Activated T-helper 2 cell treated with anti-CD3 and anti-CD28 coated beads, Interferon-gamma antibody, Interleukin-2, Interleukin-4, amounts not matched to agents 10 μg/mL and 5 μg/mL and 100 μg/mL, durations not matched to agents 14 hours and 24 hours and 36 hours (primary cell): ENCODE data around the gene KRCC1. TPM values are rescaled to one million over a fixed set of nuclear protein-coding genes. Genes with fewer than 3 reads are reported as not detected.
"Not testable (repeated sequence)": the region's sequence is repeated elsewhere in the genome, so short reads cannot be mapped to it uniquely, and the experiment has no call there.

ENCODE experiments used
- DNase-seq: peaks from one replicate; pipeline ENCODE4 v3.0.0; 2021; ENCODE audit warnings: low spot score
- H3K27ac Mint-ChIP-seq: one replicate; pipeline ENCODE4 v1.8.0; 2021; ENCODE audit warnings: mixed read lengths
- H3K27me3 Mint-ChIP-seq: one replicate; pipeline ENCODE4 v1.8.0; 2021; ENCODE audit warnings: low read depth, mixed read lengths
- H3K36me3 Mint-ChIP-seq: one replicate; pipeline ENCODE4 v1.8.0; 2021; ENCODE audit warnings: low read depth, mixed read lengths
- H3K4me1 Mint-ChIP-seq: one replicate; pipeline ENCODE4 v1.8.0; 2021; ENCODE audit warnings: low read depth, mixed read lengths
- H3K4me3 Mint-ChIP-seq: one replicate; pipeline ENCODE4 v1.8.0; 2021; ENCODE audit warnings: low read depth, mild to moderate bottlenecking, moderate library complexity, mixed read lengths
- H3K9me3 Mint-ChIP-seq: one replicate; pipeline ENCODE4 v1.8.0; 2021; ENCODE audit warnings: mixed read lengths
- intact Hi-C: fragments of 100-400 bp; cut with micrococcal nuclease; formaldehyde crosslinking; loops from one replicate; pipeline ENCODE4 v1.15.1; 2023
- total RNA-seq: library from RNA; stranded (reverse); gene quantifications from 2 replicates; pipeline ENCODE4 v1.2.3, GENCODE V29; 2022

The KRCC1 gene
- total RNA-seq, 1 donor from 2014 or later = 18.7 TPM

- no peaks in the 10 kb centered on the region for H3K27me3 Mint-ChIP-seq
- no peaks in the 10 kb centered on the region for H3K36me3 Mint-ChIP-seq
- intact Hi-C loops = no loop called here
- peaks cover 8% of the 10 kb centered on the region for H3K4me1 Mint-ChIP-seq
- no peak overlapping the region for H3K4me3 Mint-ChIP-seq
- no peak overlapping the region for H3K27ac Mint-ChIP-seq
- no peak for DNase-seq
- no peaks in the 10 kb centered on the region for H3K9me3 Mint-ChIP-seq
Measured at GRCh38 chr2:88003074-88003755, 52.4 kb downstream of the KRCC1 start.

GRCh38 chr2:88002359-88002707, 53.2 kb downstream of the KRCC1 start:
- Mint-ChIP-seq H3K9me3 (no peaks in the 10 kb centered on the region), H3K36me3 (no peaks in the 10 kb centered on the region), H3K27me3 (no peaks in the 10 kb centered on the region), H3K27ac (no peak overlapping the region), H3K4me1 (peaks cover 8% of the 10 kb centered on the region), H3K4me3 (no peak overlapping the region)
- no peak for DNase-seq
- intact Hi-C loops = no loop called here

- H3K9me3 Mint-ChIP-seq, H3K27ac Mint-ChIP-seq, intact Hi-C loops, H3K36me3 Mint-ChIP-seq, H3K27me3 Mint-ChIP-seq, H3K4me3 Mint-ChIP-seq, DNase-seq, H3K4me1 Mint-ChIP-seq: not testable (repeated sequence)
Measured at GRCh38 chr2:88000474-88000873, 55.1 kb downstream of the KRCC1 start.

DNA sequence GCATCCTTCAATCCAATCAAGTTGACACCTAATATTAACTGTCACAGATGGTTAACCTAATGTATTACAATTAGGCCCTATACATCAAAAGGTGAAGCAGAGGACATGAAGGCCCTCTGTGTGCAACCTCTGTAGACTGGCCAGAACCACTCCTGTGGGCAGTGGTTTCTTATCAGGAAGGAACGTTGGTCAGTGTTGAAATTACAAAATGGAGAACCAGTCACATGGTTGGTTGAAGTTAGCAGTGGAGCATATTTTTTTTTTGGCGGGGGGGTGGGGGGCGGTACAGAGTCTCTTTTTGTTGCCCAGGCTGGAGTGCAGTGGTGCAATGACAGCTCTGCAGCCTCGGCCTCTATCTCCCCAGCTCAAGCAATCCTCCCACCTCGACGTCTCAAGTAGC, 59.0 kb downstream of the KRCC1 start:
- H3K4me1 Mint-ChIP-seq = peaks cover 2% of the 10 kb centered on the region
- H3K27me3 Mint-ChIP-seq = no peaks in the 10 kb centered on the region
- H3K36me3 Mint-ChIP-seq = no peaks in the 10 kb centered on the region
- H3K9me3 Mint-ChIP-seq = no peaks in the 10 kb centered on the region
- no peak for DNase-seq
- no peak overlapping the region for H3K4me3 Mint-ChIP-seq
- intact Hi-C loops = no loop called here
- no peak overlapping the region for H3K27ac Mint-ChIP-seq

GRCh38 chr2:87995756-87996155, 59.8 kb downstream of the KRCC1 start:
- Mint-ChIP-seq H3K9me3 (no peaks in the 10 kb centered on the region), H3K4me1 (no peaks in the 10 kb centered on the region), H3K27ac (no peak overlapping the region), H3K36me3 (no peaks in the 10 kb centered on the region), H3K4me3 (no peak overlapping the region), H3K27me3 (no peaks in the 10 kb centered on the region)
- no peak for DNase-seq
- intact Hi-C loops = no loop called here

GRCh38 chr2:87994304-87994850, 61.2 kb downstream of the KRCC1 start:
- H3K36me3 Mint-ChIP-seq, H3K4me1 Mint-ChIP-seq, H3K27ac Mint-ChIP-seq, H3K9me3 Mint-ChIP-seq, H3K4me3 Mint-ChIP-seq, intact Hi-C loops, DNase-seq, H3K27me3 Mint-ChIP-seq: not testable (repeated sequence)

- H3K4me3 Mint-ChIP-seq, intact Hi-C loops, H3K27ac Mint-ChIP-seq: not testable (repeated sequence)
Measured at GRCh38 chr2:87992569-87992968, 63.0 kb downstream of the KRCC1 start.

GRCh38 chr2:87987473-87987872, 68.1 kb downstream of the KRCC1 start:
- H3K9me3 Mint-ChIP-seq, H3K4me3 Mint-ChIP-seq, intact Hi-C loops: not testable (repeated sequence)

More at GRCh38 chr2:87992569-87992968, 63.0 kb downstream of the KRCC1 start:
- not testable (repeated sequence) for H3K36me3 Mint-ChIP-seq, H3K27me3 Mint-ChIP-seq, DNase-seq, H3K9me3 Mint-ChIP-seq, H3K4me1 Mint-ChIP-seq

GRCh38 chr2:87985902-87986301, 69.7 kb downstream of the KRCC1 start:
- intact Hi-C loops, H3K36me3 Mint-ChIP-seq, DNase-seq, H3K27ac Mint-ChIP-seq, H3K4me1 Mint-ChIP-seq, H3K4me3 Mint-ChIP-seq, H3K9me3 Mint-ChIP-seq, H3K27me3 Mint-ChIP-seq: not testable (repeated sequence)

More at GRCh38 chr2:87987473-87987872, 68.1 kb downstream of the KRCC1 start:
- H3K4me1 Mint-ChIP-seq, DNase-seq, H3K27ac Mint-ChIP-seq, H3K36me3 Mint-ChIP-seq, H3K27me3 Mint-ChIP-seq: not testable (repeated sequence)

DNA sequence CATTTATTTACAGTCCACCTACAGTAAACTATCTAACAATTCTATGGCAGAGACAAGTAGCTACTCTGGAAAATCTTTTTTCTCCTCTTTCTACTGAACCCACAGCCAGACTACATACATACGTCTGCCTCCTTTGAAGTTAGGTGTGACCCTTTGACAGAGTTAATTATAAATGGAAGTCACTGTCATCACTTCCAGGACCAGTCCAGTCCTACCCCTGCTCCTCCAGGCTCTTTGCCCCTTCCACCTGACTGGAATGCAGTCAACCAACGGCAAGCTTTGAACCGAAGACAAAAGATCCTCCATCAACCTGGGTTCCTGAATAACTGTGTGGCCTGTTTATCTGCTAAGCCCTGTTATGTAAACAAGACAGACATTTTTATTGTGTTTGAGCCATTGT, 74.4 kb downstream of the KRCC1 start:
- intact Hi-C loops, H3K36me3 Mint-ChIP-seq, H3K27me3 Mint-ChIP-seq: not testable (repeated sequence)

More for the DNA sequence above, 74.4 kb downstream of the KRCC1 start:
- not testable (repeated sequence) for H3K4me3 Mint-ChIP-seq, DNase-seq, H3K4me1 Mint-ChIP-seq, H3K9me3 Mint-ChIP-seq, H3K27ac Mint-ChIP-seq

Other genes starting within 250 kb of the KRCC1 start
- gene RGPD2, start 230.0 kb downstream of the KRCC1 start, total RNA-seq = 2.6 and 2.9 TPM in 2 replicates
- 19.7 and 21.6 TPM in 2 replicates for gene RNU2-63P, start 39.2 kb downstream of the KRCC1 start, total RNA-seq
- not detected in 2 replicates for gene SMYD1, start 12.0 kb upstream of the KRCC1 start, total RNA-seq
- not detected in 2 replicates for gene FABP1, start 72.3 kb upstream of the KRCC1 start, total RNA-seq
- 0.64 and 0.71 TPM in 2 replicates for gene THNSL2, start 114.6 kb upstream of the KRCC1 start, total RNA-seq